NCI-H82 (cell line): ENCODE data around the gene FMNL1.
A peak's percentile ranks its signal among the peaks of the same experiment; 100 is the strongest.
"Not testable (repeated sequence)": the region's sequence is repeated elsewhere in the genome, so short reads cannot be mapped to it uniquely, and the experiment has no call there.

Experiments
- DNase-seq: peaks from one replicate; lab custom pipeline; 2025; lab: John Stamatoyannopoulos, UW

Gene FMNL1

DNA sequence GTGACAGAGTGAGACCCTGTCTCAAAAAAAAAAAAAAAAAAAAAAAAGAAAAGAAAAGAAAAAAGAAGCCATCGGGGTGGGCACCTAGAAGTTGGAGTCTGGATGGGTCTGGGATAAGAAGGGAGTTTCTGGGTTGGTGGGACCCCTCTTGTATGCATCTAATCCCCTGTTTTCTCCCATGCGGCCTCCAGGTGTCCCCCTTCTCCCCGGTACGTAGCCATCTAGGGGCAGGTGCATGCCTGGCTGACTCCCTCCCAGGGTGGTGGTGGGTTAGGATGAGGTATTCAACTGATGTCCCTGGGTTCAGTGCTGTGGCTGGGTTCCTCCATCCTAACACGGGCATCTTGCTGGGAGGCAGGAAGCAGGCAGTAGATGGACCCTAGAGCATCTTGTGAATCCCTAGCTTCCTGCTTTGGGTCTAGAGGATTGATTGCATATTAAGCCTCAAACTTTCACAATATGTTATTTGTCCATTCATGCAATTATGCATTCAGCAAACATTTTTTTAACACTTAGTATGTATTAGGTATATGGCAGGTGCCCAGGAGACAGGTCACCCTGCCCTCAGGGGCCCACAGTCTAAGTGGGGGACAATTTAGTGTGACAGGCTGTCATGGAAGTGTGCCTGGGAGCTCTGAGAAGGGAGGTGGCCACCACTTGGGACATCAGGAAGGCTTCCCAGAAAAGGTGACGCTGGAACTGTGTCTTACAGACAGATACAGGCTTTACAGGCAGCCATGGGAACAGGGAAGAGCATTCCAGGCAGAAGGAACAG lies 13.1 kb downstream of the FMNL1 start:
- DNase-seq, result peak; percentile 77

DNA sequence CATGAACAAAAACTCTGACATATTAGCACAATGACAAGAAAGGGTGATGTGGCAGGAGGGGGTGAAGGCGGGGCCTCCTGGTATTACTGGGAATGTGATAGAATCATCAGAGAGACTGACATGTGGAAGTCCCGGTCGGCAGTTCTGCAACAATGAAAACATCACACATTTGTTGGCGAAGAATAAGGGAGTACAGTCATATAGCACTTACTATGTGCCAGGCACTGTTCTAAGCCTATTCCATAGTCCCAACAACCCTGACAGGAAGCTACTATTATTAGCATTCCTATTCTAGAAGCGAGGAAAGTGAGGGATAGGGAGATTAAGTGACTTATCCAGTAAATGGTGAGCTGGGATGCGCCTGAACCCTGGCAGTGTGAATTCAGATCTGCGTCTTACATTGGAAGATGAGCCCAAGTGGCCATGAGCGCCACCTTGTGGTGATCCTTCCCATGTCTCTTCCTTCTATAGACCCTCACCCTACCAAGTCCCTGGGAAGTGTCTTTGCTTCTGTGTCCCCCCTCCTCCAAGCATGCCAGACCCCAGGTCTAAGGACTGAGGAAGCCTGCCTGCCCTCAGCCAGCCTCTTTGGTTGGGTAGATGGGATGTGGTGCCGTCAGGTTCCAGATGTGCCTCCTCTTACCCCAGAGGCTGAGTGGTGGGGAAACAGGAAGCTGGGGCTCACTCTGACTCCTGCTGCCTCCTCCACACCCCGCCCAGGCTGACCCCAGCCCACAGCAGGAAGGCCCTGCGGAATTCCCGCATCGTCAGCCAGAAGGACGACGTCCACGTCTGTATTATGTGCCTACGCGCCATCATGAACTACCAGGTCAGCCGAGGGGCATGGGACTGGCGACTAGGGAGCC lies 14.0 kb downstream of the FMNL1 start:
- DNase-seq, result peak; percentile 91

DNA sequence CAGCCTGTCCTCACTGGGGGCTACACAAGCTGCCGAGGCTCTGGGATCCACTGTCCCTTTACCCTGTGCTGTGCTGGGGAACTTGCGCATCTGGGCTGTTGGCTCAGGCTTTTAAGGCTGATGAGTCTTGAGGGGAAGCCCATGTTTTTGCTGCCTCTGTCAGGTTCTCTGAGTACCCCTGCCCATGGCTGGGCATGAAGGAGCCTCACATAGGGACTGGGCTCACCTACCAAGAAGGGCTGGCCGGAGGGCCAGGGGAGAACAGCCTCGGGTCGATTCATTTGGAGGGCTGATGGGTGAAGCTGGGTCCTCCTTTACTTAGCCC lies 14.6 kb downstream of the FMNL1 start:
- no peak for DNase-seq

DNA sequence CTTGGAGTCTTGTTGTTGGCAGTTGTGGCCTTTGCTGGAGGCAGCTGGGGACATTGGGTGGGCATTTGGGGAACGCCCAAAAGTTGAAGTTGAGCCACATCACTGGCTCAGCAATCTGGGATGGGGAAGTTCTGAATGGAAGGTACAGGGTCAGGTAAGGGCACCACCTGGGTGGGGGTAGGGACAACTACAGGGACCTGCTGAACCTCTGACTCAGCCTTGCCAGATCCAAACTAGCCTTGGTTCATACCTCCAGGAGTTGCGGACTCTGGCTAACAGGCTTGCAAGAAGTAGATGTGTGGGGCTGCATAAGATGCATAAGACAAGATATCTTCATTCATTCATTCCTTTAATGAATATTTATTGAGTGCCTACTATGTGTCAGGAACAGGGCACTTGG lies 16.0 kb downstream of the FMNL1 start:
- no peak for DNase-seq

DNA sequence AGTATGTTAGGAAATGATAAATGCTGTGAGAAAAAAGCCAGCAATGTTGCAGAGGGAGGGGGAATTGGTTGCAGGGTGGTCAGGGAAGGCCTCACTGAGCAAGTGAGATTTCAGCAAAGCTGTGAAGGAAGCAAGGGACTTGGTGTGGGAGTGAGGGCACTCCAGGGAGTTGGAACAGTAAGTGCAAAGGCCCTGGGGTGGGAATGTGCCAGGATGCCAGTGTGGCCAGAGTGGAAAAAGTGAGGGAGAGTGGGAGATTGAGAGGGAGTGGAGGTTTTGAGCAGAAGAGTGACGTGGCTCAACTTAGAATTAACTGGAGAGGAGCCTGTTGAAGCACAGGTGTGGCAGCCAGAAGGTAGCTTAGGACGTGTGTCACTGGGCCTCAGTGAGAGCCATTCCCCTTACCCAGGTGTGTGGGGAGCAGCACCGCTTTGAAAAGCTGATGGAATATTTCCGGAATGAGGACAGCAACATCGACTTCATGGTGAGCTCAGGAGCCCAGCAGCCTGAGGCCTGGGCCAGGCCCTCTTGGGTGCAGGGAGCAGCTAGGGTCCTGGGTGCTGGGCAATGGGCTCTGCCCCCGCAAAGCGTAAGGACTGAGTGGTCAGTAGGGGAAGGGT lies 16.6 kb downstream of the FMNL1 start:
- DNase-seq, result no peak

DNA sequence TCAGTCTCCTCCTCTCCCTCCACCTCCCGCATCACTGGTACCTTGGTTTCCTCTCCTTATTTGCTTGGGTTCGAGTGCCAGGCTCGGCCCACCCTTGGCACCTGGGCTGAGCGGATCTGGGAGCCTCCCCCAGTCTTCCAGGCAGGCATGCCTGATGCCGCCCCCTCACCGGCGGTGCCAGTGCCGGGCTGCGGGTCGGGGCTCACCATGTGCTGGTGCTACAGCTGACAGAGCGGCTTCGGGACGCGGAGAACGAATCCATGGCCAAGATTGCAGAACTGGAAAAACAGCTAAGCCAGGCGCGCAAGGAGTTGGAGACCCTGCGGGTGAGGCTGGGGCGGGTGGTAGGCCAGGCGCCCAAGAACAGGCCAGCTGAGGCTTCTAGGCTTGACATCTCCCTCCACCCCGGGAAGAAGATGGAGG lies 19.2 kb downstream of the FMNL1 start:
- DNase-seq, result no peak

DNA sequence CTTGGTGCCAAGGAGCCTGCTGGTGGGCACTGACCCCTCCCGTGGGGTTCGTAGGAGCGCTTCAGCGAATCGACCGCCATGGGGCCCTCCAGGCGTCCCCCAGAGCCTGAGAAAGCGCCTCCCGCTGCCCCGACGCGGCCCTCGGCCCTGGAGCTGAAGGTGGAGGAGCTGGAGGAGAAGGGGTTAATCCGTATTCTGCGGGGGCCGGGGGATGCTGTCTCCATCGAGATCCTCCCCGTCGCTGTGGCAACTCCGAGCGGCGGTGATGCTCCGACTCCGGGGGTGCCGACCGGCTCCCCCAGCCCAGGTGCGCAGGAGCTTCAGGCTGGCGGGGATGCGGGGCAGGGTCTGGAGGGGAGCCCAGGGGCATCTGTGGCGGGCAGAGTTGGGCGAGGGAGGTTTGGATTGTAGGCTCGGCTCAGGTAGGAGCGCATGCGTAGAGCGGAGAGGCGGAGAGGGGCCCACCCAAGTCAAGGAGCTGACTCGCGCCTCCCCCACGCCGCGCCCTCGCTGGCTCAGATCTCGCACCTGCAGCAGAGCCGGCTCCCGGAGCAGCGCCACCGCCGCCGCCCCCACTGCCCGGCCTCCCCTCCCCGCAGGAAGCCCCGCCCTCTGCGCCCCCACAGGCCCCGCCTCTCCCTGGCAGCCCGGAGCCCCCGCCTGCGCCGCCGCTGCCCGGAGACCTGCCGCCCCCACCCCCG lies 19.8 kb downstream of the FMNL1 start:
- DNase-seq, result peak; percentile 47

DNA sequence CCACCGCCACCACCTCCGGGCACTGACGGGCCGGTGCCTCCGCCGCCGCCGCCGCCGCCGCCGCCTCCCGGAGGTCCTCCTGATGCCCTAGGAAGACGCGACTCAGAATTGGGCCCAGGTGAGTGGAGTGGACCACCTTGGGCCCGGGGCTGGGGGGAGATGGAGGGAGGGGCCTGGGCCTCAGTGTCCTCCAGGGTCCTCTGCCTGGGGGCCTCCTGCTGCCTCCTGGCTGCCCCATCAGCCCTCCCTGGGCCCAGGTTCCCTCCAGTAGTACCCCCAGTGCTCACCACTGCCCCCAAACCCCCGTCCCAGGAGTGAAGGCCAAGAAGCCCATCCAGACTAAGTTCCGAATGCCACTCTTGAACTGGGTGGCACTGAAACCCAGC lies 20.3 kb downstream of the FMNL1 start:
- no peak for DNase-seq

DNA sequence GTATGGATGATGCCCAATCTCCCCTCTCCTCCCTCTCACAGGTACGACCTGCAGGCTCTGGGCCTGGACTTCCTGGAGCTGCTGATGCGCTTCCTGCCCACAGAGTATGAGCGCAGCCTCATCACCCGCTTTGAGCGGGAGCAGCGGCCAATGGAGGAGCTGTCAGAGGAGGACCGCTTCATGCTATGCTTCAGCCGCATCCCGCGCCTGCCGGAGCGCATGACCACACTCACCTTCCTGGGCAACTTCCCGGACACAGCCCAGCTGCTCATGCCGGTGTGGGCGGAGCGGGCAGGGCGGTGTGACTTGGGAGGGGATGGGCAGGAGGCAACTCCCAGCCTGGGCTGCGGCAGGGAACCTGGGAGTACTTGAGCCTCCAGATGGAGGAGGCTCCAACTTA lies 22.1 kb downstream of the FMNL1 start:
- no peak for DNase-seq

DNA sequence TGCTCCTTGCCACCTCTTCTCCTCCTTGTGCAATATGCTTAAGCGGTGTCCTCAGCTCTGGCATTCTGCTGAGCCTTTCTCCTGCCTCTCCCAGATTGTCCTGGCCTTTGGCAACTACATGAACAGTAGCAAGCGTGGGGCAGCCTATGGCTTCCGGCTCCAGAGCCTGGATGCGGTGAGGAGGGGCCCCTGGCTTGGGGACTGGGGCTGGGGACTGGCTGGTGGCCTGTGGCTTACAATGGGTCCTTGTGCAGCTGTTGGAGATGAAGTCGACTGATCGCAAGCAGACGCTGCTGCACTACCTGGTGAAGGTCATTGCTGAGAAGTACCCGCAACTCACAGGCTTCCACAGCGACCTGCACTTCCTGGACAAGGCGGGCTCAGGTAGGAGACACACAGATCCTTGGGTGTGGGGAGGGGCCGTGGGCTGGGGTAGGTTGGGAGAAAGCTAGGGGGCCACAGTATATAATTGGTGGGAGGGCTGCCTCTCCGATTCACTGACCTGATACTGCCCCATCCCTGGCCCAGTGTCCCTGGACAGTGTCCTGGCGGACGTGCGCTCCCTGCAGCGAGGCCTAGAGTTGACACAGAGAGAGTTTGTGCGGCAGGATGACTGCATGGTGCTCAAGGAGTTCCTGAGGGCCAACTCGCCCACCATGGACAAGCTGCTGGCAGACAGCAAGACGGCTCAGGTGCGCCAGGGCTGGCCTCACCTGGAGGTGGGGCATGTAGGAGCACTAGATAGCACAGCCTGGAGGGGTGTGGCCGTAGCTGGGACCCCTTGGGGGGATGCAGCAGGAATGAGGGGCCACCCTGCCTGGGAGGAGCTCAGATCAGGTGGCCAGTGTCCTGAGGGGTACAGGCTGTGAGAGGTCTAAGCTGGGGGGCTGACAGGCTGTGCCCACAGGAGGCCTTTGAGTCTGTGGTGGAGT lies 23.3 kb downstream of the FMNL1 start:
- DNase-seq, result no peak

DNA sequence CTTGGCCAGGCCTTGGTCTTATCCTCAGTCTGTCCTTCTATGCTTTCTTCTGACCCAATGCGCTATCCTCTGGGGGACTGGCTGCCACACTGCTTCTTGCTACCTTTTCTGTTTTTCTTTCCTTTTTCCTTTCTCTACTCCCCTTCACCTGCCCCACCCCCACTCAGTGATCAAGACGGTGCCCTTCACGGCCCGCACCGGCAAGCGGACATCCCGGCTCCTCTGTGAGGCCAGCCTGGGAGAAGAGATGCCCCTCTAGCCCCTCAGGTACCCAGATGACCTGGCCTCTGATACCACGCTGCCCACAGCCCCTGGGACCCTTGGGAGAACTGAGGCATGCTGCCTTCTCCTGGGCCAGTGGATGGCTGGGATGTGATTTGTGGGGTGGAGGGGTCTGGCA lies 24.7 kb downstream of the FMNL1 start:
- DNase-seq, result no peak

DNA sequence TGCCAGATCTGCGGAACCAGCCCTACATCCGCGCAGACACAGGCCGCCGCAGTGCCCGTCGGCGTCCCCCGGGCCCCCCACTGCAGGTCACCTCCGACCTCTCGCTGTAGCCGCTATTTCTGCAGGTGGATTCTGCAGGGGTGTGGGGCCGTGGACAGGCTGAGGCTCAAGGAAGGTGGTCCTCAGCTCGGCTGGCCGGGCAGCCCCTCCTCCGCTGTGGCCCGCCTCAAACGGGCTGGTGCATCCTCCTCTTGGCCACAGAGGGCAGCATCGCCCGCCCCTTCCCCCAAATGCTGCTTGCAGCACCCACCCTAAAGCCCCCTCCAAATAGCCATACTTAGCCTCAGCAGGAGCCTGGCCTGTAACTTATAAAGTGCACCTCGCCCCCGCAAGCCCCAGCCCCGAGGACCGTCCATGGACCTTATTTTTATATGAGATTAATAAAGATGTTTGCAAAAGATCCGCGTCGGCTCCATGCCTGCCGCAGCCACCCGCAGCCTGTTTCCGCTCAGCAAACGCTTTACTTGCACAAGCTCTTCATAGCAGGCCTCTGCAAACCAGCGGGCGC lies 25.3 kb downstream of the FMNL1 start:
- DNase-seq, result peak; percentile 81

DNA sequence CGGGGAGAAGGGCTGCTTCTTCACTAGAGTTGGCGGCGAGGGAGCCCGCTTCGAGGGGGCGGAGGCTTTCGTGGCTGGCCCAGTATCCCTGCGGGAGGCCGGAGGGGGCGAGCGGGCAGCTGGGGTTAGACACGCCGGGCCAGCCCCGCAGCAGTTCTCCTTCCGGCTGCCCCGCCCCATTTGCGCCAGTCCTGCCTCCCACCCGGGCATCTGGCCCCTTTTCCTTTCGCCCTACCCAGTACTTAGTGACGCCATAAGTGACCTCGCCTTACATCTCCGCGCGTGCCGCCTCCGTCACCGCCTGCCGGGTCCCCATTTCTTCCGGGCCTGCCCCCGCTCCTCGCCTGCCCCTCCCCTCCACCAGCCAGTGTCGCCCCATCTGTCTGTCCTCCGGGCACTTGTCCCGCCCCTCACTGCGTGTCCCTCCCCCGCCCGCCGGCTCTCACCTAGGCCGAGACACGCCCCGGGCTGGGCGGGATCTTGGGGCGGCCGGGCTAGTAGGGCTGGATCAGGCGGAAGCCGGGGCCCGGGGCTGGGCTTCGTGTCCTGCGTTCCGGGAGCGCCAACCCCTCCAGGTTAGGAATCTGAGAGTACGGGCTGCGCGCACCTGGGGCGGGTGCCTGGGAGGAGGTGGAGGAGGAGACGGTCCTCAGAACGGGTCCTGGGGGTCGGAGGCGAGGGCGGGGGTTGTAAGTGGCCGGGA lies 25.9 kb downstream of the FMNL1 start:
- peak; percentile 99 for DNase-seq

DNA sequence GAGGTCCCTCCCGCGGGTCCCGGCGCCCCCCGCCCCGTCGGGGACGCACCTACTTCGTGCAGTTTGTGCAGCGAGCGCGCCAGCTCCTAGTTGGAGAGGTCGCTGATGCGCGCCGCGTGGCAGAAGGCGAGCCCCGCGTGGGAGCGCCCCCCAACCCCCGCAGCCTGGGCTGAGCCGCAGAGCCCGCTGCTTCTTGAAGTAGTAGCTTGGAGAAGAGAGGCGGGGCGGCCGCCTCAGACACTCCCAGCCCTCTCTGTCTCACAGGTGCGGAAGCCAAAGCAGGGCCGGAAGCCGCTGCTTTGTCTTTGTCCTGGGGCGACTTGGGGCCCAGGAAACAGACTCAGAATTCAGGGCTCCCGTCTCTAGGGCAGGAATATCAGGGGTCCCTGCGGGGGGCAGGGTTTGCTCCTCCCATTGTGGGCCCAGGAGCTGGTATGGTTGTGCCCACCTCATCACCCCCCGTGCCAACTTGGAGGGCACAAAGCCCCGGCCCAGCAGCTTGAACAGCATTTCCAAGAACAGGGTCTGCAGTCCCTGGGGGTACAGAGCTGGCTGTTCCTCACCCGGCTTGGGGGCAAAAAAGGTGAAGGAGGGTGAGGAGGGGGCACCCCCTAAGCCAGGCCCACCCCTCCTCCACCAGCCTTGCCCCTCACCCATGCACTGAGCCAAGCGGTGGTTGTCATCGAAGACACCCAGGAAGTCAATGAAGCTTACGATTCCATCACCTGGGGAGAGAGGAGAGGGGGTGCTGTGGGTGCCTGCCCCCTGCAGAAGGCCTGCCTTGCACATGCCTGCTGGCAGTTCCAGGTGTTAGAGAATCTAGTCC lies 26.7 kb downstream of the FMNL1 start:
- peak; percentile 74 for DNase-seq

DNA sequence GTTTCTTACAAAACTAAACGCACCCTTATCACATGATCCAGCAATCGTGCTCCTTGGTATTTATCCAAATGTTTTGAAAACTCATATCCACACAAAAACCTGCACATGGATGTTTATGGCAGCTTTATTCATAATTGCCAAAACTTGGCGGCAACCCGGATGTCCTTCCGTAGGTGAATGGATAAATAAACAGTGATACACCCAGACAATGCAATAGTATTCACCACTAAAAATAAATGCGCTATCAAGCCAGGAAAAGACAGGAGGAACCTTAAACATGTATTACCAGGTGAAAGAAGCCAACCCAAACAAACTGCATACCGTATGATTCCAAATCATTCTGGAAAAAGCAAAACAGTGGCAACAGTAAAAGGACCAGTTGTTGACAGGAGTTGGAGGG lies 30.2 kb downstream of the FMNL1 start:
- no peak for DNase-seq

DNA sequence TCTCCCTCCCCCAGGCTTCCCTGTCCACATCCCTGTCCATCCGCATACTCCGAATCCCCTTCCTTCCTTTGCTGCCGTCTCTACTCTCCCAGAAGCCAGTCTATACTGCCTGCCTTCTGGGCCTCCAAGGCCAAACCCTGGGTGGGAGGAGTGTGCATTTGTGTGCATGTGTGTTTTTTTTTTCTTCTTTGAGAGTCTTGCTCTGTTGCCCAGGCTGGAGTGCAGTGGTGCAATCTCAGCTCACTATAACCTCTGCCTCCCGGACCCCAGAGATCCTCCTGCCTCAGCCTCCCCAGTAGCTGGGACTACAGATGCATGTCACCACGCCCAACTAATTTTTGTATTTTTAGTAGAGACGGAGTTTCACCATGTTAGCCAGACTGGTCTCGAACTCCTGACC lies 31.6 kb downstream of the FMNL1 start:
- not testable (repeated sequence) for DNase-seq

DNA sequence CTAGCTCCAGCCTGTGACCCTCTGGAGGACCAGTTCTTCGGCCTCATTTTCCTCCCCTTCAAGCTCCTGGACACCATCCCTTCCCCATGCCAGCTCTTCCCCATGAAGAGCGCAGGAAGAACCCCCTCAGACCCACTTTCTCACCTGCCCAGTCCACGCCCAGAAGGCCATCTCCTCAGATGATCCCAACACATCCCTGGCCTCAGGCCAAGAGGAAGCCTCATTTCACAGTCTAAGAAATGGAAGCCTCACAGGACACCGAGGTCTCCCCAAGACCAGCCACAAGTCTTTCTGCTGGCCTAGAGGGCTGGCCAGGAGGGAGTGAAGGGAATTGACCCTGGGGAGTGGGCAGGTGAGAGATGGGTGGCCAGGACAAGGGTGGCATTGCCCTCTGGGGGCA lies 32.2 kb downstream of the FMNL1 start:
- no peak for DNase-seq

DNA sequence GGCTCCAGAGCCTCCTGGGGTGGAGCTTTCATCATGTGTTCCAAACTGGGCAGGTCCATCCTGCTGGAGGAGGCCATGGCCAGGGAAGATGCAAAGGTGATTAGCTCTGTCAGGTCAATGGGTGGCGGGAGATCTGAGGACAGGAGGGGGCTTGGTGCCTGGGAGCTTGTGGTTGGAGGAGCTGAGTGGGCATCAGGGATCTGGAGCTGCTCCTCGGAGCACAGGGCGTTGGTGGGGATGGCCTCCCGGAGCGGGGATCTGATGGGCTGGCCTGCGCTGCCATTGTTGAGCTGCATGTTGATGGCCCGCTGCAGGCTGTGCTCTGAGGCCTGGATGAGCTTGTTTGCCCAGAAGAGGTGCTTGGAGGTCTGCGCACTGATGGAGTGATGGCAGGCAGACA lies 33.7 kb downstream of the FMNL1 start:
- DNase-seq, result no peak
